ENCODE results near the gene XYLT1. TPM values are rescaled to one million over a fixed set of nuclear protein-coding genes. Genes with fewer than 3 reads are reported as not detected.

XYLT1 gene
- total and polyA plus RNA-seq, 2 of the 13 experiments (the other 11 are each of a cell fraction or from before 2014, with no cell fraction given) = not detected

GRCh38 chr16:17076092-17076754 lies 394.5 kb downstream of the XYLT1 start (continued):
- TF ChIP-seq CREM (IDR thresholded peaks at IDR 0.05) = no peak
- no peak for TF ChIP-seq CREM (CRISPR knock-in tag; IDR thresholded peaks at IDR 0.05)
- TF ChIP-seq ZFP90 (CRISPR knock-in tag; IDR thresholded peaks at IDR 0.05; ENCODE audit: borderline replicate concordance) = no peak
- TF ChIP-seq TARDBP (CRISPR knock-in tag; IDR thresholded peaks at IDR 0.05) = no peak
- no peak for TF ChIP-seq ZNF382 (CRISPR knock-in tag; IDR thresholded peaks at IDR 0.05; ENCODE audit: borderline replicate concordance)
- TF ChIP-seq ZNF839 (CRISPR knock-in tag; IDR thresholded peaks at IDR 0.05; ENCODE audit: borderline replicate concordance) = no peak

- ChIA-PET CTCF (ENCODE audit: low intra/inter-chr PET ratio, low total read pairs) (no interaction called here), POLR2A (no interaction called here)
- Histone ChIP-seq H3K36me3 (replicated peaks in 1 of 2; ENCODE audit: control insufficient read depth in 1 of 2, insufficient read depth in 2 of 2, low read length in 2 of 2) (no peaks in the 10 kb centered on the region), H3K9me3 (ENCODE audit: low read length) (no peaks in the 10 kb centered on the region), H4K20me1 (ENCODE audit: insufficient read depth, low read length) (no peaks in the 10 kb centered on the region), H3K27me3 (ENCODE audit: control insufficient read depth in 1 of 2, insufficient read depth in 2 of 2, low read length in 2 of 2) (peaks cover 0 to 9% of the 10 kb centered on the region in 2 experiments; a peak in 1 of 5 replicates), H3K9ac (ENCODE audit: insufficient read depth, low read depth, low read length) (no peak overlapping the region), H3K4me3 (replicated peaks in 1 of 3; ENCODE audit: insufficient read depth in 1 of 3, low read depth in 2 of 3, low read length in 3 of 3) (no peak overlapping the region), H3K4me1 (ENCODE audit: insufficient read depth, low read length) (peaks cover 5% of the 10 kb centered on the region; the same call in 1 of the 2 replicates), H3K79me2 (ENCODE audit: insufficient read depth, low read length) (no peaks in the 10 kb centered on the region), H3K27ac (ENCODE audit: extremely low read length, insufficient read depth, low read length) (no peak overlapping the region), H2AFZ (ENCODE audit: low read length) (no peak overlapping the region), H3K4me2 (ENCODE audit: low read depth, low read length) (no peak overlapping the region)
- no peak for DNase-seq (ENCODE audit: low spot score)
- BruUV-seq (replicated peaks) = no TSS peak
- in situ Hi-C loops (cut with HindIII; ENCODE audit: extremely low pct_ligation_motif_present, low pct_unique_long_range_greater_than_20kb) = no loop called here
- no peak for FAIRE-seq
- TF ChIP-seq ZNF230 (CRISPR knock-in tag; IDR thresholded peaks at IDR 0.05) (no peak), NR2F6 (IDR thresholded peaks at IDR 0.05) (no peak), NR2F6 (CRISPR knock-in tag; IDR thresholded peaks at IDR 0.05) (no peak)
- no peak for ATAC-seq
- WGBS (ENCODE audit: low lambda C conversion rate) = 2% methylated on average over 2 of the region's 2 CpGs
- intact Hi-C loops (cut with micrococcal nuclease; ENCODE audit: unreplicated experiment) = no loop called here
Observed at GRCh38 chr16:17072104-17072503, 398.7 kb downstream of the XYLT1 start.

Data from HepG2 (cell line).